Neural cell (in vitro differentiated cells): ENCODE data around the gene GLB1L2.

Experiments
- CTCF ChIP-seq: fragments of 450-650 bp; IDR thresholded peaks from 2 replicates; pipeline ENCODE4 v1.5.1; 2014; ENCODE audit warnings: antibody characterized with exemption, mild to moderate bottlenecking, moderate library complexity; ENCODE audit not compliant: poor library complexity, severe bottlenecking
- EP300 ChIP-seq: fragments of 450-650 bp; conservative IDR thresholded peaks from 2 replicates; pipeline ENCODE4 v1.6.1; 2014; ENCODE audit warnings: antibody characterized with exemption, mild to moderate bottlenecking, moderate library complexity; ENCODE audit not compliant: poor library complexity, severe bottlenecking
- POLR2AphosphoS5 ChIP-seq: IDR thresholded peaks from 2 replicates; pipeline ENCODE4 v1.6.1; 2012
- REST ChIP-seq: IDR thresholded peaks from 2 replicates; pipeline ENCODE4 v1.6.1; 2012; ENCODE audit warnings: borderline replicate concordance
- SMC3 ChIP-seq: fragments of 450-650 bp; conservative IDR thresholded peaks from 2 replicates; pipeline ENCODE4 v1.6.1; 2014; ENCODE audit warnings: antibody characterized with exemption, mild to moderate bottlenecking, moderate library complexity; ENCODE audit not compliant: poor library complexity

- TF ChIP-seq REST, result no peak
- TF ChIP-seq CTCF, result no peak
- TF ChIP-seq POLR2AphosphoS5, result no peak
- TF ChIP-seq SMC3, result no peak
- no peak for TF ChIP-seq EP300
These were observed 84.9 kb downstream of the GLB1L2 start for GRCh38 chr11:134416726-134417125.
